Kasumi-1 (cell line): Measurements from ENCODE around the gene CLCN2.

Experiments used
- DNase-seq, 2 experiments: peaks; one replicate each; lab custom pipeline; 2025; lab: John Stamatoyannopoulos, UW

CLCN2 gene

DNA sequence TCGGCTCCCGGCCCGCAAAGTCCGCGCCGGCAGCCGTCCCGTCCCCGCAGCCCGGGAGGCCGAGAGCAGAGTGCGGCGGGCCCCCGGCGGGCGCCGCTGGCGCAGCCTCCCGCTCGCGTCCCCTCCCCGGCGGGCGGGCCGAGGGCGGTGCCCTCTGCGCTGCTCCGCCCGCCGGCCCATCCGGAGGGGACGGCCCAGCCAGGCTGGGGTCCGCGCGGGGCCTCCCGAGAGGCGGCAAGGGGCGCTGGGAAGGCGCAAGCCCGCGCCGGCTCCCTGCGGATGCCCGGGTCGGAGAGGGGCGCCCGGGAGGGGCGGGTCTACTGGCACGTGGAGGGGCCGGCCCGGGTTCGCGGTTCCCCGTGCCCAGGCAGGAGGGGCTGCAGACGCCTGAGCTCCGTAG is at the start of gene CLCN2, which contains the start of gene POLR2H:
Gene CLCN2 (minus strand): TSS at position 74 of the 400 bp plus-strand sequence. CDS start 126 bp downstream, outside the sequence.
Gene POLR2H (plus strand): TSS at position 179 of the 400 bp plus-strand sequence. CDS start 1,783 bp downstream, outside the sequence.
- peak; percentile 47 to 52 for DNase-seq

DNA sequence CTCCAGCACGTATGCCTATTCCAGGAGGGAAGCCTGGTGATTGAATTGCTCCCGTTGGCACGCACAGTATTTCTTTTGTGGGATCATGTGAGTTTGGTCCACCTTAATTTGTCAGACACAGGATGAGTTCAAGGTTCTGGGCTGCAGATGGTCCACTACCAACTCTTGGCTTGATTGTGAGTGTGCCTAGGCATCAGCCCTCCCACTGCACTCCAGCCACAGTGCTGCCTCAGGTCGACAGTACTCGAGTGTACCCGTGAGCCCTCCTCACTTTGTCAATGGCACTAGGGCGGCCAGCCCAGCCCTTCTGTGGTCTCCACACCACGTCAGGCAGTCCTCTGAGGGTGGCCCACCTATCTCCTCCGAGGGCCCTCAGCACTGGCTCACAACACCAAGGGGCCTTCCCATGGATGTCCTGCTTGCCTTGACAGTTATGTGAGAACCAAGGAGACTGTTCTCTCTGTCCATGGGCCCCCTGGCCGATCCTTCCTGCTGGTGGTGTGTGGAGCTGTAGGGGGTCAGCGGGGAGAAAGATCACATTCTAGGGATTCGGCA is 48.6 kb upstream of the CLCN2 start:
- DNase-seq, result no peak

DNA sequence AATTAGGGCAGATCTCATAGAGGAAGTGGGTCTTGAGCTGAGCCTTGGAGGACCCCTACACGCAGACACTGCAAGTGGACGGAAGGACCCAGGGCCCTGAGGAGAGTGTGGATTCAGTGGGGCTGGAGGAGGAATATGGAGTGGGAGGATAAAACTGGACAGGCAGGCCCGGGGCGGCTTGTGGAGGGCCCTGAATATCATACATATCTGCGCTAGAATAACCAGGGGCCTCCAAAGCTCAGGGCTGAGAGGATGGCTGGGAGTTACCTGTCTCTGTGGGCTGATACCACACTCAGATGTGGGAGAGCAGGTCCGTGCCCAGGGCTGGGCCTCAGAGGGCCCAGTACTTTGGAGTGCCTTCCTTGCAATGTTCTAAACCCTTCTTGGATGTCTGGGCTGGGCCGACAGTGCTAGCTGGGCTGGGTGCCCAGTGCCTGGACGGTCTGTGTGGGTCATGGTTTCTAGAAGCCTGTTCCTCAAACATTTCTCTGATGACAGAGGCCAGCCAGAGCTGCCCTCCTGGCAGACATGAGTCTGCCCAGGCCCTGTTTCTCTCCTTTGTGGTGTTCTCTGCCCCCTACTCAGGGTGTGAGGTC is 48.0 kb upstream of the CLCN2 start:
- DNase-seq, result no peak

DNA sequence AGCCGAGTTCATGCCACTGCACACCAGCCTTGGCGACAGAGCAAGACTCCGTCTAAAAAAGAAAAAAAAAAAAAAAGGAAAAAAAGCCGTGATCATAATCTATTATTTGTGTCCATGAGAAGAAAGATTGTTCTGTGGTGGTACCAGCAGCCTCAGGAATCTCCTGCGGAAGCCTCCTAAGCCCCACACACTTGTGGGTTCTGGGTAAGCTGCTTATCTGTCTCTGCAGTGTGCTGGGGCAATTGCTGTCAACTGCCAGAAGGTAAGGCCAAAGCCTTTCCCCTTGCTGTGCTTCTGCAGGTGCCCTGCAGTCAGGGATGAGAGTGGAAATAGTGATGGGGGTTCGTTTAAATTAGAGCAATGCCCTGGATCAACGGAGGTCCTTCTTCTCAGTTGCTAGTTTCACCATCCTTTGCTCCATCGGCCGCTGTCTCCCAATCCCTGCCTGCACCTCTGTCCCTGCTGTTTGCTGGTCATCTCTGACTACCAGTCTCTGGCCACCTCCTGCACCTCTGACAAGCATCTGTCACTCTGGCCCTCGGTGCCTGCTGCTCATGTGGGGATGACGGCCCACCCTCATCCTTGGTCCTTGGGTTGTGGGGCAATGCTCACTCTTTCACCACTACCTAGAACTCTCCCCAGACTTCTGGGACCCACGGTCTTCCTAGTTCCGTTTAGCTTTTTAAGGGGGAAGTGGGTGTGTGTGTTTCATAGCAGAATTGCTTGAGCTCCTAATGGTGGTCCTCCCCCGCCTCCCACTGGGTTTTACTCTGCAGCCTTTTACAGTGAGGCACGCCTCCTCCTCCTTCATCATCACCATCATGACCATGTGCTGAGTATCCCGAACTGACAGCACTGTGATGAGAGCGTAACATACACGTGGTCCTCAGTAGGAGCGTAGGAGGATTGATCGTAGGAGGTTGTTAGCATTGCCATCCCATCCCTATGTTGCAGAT is 43.9 kb upstream of the CLCN2 start:
- no peak for DNase-seq

DNA sequence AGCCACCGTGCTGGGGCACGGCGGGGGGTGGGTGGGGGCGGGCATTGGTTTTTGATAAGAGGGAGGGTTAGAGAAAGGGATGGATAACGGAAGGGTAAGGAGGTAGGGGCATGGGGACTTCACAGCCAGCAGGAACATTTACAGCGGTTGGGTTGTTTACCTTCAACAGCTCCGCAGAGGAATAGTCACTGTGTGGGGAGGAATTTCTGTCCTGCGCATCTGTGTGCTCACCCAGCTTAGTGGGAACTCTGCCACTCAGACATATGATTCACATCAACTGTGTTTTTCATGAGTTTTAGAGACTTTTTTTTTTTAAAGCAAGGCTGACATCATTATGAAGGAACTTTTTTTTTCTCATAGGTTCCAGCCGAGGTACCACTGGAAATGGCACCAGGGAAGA is 38.0 kb upstream of the CLCN2 start:
- no peak for DNase-seq

DNA sequence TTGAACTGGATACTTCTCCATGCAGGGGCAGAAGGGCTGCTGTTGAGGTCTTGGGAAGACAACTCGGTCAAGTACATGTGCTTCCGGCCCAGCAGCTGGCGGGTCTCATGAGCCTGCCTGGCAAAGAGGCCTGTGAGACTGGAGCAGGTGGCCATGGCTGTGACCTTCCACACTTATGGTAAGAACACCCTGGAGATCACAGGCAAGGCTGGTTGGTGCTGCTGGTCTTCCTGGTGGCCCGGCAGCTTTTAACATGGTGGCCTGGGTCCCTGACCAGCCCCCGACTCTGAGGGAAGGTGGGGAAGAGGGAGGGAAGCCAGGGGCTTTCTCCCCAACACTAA is 33.9 kb upstream of the CLCN2 start:
- DNase-seq, result no peak

DNA sequence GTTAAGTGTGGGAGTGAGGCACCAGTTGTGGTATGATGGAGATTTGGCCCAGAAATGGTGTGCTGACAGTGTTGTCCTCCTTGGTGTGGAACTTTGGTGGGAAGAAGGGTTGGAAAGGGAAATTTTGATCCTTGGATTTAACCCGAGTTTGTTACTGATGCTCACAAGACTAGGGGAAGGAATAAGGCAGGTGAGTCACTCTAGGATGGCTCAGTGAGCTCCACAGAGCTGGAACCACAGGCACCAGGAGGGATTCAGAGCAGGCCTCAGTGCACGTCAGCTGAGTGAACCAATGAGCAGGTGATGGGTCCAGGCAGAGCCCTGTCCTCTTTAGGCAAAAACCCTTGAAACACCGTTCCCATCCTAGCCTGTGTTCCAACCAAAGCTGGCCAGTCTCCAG is 29.9 kb upstream of the CLCN2 start:
- DNase-seq, result no peak

DNA sequence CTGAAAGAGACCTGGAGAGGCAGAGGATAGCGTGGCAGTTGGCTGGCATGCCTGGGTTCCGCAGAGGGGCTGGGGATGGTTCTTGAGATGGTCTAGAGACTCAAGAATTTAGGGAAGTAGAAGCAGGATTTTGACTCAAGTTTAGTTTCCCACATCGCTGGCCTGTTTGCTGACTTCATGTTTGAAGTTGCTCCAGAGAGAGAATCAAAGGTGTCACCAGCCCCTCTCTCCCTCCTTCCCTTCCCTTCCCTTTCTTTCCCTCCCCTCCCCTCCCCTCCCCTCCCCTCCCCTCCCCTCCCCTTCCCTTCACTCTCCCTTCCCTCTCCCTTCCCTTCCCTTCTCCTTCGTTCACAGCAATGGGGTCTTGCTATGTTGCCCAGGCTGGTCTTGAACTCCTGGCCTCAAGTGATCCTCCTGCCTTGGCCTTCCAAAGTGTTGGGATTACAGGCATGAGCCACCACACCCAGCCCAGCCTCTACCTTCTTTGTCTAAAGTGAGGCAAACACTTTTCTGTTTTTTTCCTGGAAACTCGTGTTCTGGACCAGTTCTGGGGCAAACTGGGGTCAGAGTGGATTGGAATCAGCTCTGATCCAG is 28.6 kb upstream of the CLCN2 start:
- DNase-seq, result no peak

DNA sequence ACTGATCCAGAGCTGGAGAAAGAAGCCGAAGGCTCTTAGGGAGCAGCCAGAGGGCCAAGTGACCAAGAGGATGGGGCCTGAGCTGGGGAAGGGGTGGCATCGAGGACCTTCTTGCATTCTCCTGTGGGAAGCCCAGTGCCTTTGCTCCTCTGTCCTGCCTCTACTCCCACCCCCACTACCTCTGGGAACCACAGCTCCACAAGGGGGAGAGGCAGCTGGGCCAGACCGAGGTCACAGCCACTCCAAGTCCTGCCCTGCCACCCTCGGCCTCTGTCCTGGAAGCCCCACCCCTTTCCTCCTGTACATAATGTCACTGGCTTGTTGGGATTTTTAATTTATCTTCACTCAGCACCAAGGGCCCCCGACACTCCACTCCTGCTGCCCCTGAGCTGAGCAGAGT is 28.0 kb upstream of the CLCN2 start:
- no peak for DNase-seq

DNA sequence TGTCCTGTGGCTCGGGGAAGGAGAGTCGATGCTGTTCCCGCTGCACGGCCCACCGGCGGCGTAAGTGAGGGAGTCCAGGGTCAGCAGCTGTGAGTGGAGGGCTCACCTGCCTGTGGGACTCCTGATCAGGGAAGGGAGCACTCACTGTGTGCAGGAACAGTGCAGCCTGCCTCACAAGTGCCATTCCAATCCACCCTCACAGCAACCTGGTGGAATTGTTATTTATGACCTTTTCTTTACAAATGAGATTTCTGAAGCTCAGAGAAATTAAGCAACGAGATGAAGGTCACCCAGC is 27.5 kb upstream of the CLCN2 start:
- no peak for DNase-seq

DNA sequence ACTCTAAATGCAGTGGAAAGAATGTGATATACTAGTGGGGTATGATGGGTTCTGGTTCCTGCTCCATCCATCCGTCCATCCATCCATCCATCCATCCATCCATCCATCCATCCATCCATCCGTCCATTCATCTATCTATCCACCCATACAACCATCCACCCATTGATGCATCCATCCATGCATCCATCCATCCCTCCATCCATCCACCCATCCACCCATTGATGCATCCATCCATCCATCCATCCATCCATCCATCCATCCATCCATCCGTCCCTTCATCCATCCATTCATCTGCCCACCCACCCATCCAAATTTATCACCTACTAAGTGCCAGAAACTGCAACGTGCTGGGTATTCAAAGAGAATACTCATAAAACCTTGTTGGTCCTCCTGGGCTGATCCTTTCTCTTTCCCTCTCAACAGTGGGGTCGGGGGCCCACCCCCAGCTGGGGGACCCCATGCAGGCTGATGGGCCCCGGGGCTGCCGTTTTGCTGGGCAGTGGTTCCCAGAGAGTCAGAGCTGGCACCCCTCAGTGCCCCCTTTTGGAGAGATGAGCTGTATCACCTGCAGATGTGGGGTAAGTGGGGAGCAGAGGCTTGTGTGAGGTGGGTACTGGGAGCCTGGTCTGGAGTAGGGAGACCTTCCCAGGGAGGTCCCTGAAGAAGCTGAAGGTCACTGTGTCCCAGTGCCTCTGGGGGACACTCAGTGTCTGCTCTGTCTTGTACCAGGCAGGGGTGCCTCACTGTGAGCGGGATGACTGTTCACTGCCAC is 26.9 kb upstream of the CLCN2 start:
- no peak for DNase-seq

DNA sequence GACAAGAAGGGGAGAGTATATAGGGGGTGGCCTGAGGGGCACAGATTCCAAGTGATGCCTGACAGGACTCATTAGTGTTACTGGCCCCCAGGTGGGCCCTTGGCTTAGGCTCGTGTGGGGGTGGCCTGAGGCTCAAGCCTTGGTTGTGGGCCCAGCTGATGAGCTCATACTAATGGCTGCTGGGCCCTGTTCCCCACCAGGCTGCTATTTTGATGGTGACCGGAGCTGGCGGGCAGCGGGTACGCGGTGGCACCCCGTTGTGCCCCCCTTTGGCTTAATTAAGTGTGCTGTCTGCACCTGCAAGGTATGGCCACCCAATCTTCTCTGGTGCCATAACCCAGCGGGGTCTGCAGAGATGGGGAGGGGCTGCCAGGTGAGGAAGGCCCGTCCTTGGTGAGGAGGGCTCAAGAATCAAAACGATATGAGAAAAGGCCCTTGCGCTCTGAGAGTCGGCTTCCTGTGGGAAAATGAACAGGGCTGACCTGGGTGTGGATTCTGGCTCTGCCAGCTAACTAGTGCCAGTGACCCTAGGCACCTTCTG is 25.8 kb upstream of the CLCN2 start:
- DNase-seq, result no peak

DNA sequence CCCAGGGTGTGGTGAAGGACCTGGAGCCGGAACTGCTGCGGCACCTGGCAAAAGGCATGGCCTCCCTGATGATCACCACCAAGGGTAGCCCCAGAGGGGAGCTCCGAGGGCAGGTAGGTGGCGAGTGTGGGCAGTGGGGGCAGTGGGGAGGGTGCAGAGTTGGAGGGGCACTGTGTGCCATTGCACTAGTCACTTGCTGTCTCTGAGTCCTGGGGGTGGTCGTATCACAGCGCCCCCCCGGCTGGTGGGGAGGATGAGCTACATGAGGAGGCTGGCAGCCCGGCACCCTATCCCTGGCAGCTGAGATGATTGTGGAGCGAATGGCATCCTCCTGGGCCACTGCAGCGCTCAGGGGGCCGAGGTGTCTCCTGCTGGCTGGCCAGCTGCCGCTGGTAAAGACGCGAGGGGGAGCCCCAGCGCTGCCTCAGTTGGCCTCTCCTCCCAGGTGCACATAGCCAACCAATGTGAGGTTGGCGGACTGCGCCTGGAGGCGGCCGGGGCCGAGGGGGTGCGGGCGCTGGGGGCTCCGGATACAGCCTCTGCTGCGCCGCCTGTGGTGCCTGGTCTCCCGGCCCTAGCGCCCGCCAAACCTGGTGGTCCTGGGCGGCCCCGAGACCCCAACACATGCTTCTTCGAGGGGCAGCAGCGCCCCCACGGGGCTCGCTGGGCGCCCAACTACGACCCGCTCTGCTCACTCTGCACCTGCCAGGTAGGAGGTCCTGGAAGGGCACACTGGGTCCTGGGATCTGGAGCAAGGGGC is 24.8 kb upstream of the CLCN2 start:
- DNase-seq, result no peak

DNA sequence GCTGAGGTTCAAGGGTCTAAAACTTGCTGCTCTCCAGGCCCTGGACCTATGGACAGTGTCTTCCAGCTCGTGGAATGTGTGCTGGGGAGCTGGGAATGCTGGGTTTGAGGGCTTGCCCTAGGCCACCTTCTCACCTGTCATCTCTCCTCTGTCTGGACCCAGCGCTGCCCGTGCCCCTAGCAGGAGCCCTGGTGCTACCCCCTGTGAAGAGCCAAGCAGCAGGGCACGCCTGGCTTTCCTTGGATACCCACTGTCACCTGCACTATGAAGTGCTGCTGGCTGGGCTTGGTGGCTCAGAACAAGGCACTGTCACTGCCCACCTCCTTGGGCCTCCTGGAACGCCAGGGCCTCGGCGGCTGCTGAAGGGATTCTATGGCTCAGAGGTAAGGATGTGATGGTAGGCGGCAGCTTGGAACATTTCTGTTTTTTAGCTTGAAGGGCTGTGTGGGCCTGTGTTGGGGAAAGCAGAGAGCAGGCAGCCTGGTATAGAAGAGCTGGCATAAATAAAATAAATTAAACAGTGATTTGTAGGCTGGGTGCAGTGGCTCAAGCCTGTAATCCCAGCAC is 23.5 kb upstream of the CLCN2 start:
- DNase-seq, result no peak

DNA sequence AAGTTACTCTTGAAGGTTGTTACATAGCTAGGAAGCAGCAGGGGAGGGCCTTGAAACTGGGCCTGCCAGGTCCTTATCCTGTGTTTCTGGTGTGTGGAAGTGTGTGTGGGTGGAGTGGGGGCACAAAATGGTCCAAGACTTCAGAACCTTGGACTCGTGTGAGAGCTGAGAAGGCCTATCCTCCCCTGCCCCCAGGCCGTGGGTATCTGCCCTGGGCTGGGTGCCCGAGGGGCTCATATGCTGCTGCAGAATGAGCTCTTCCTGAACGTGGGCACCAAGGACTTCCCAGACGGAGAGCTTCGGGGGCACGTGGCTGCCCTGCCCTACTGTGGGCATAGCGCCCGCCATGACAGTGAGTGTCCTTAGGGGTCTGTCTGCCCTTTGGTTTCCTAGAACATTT is 22.9 kb upstream of the CLCN2 start:
- DNase-seq, result no peak

DNA sequence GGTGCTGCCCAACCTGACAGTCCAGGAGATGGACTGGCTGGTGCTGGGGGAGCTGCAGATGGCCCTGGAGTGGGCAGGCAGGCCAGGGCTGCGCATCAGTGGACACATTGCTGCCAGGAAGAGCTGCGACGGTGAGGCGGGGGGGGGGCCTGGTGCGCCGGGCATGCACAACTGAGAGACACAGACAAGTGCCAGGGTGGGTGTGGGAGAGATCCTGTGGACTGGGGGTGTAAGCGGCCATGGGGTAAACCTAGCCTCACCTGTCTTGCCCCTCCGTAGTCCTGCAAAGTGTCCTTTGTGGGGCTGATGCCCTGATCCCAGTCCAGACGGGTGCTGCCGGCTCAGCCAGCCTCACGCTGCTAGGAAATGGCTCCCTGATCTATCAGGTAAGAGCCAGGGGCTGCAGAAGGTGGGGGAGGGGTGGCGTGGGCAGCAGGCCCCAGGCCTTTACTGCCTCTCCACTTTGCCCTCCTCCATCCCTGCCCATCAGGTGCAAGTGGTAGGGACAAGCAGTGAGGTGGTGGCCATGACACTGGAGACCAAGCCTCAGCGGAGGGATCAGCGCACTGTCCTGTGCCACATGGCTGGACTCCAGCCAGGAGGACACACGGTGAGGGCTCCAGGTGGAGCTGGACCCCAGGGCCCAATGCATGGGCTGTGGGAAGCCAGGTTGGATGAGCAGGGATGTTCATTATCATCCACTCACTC is 21.8 kb upstream of the CLCN2 start:
- DNase-seq, result no peak

DNA sequence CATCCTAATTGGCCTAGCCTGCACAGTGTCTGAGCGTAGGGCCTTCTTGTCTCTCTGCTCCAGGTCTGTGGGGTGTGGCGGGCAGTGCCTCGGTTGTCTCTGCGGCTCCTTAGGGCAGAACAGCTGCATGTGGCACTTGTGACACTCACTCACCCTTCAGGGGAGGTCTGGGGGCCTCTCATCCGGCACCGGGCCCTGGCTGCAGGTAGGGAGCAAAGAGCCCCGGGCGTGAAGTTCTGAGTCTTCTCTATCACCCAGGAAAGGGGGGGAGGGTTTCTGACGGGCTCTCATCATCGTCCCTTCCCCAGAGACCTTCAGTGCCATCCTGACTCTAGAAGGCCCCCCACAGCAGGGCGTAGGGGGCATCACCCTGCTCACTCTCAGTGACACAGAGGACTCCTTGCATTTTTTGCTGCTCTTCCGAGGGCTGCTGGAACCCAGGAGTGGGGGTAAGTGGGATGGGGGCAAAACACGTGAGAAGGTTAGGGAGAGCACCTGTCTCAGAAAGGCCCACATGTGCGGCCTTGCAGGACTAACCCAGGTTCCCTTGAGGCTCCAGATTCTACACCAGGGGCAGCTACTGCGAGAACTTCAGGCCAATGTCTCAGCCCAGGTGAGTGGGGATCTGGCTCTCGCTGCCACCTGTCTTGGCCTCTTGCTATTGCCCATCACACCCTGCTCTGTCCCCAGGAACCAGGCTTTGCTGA is 21.1 kb upstream of the CLCN2 start:
- no peak for DNase-seq

DNA sequence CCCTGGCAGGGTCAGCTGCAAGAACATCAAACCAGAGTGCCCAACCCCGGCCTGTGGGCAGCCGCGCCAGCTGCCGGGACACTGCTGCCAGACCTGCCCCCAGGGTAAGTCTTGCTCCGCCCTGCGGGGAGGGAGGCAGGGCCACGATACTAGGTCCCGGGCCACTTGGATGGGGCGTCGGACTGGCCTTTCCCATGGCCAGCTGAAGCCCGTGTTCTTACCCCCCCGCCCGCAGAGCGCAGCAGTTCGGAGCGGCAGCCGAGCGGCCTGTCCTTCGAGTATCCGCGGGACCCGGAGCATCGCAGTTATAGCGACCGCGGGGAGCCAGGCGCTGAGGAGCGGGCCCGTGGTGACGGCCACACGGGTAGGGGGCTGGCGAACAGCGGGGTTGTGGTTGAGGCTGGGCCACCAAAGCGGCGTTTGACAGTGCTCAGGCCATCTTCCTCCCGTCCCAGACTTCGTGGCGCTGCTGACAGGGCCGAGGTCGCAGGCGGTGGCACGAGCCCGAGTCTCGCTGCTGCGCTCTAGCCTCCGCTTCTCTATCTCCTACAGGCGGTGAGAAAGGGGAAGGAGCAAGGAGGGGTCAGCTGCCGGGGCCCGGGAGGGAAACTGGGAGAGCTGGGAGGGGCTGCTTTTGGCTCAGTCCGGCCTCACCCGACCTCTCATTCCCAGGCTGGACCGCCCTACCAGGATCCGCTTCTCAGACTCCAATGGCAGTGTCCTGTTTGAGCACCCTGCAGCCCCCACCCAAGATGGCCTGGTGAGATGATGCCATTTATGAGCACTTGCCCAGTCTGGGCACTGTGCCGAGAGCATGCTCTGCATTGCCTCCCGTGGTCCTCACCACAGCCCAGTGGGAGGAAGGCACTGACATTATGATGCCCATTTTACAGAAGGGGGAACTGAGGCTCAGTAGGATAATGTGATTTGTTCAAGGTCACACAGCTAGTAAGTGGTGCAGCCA is 20.1 kb upstream of the CLCN2 start:
- peak; percentile 43 to 70 for DNase-seq
